Ectodermal cell (in vitro differentiated cells): ENCODE results near the gene MAPK12.
A peak's percentile ranks its signal among the peaks of the same experiment; 100 is the strongest.

Experiments
- H3K27ac ChIP-seq: 2 replicates; pipeline ENCODE4 v1.7.0; 2013; ENCODE audit warnings: mild to moderate bottlenecking, low read depth, low read length; ENCODE audit not compliant: insufficient read depth, poor library complexity, severe bottlenecking
- H3K27me3 ChIP-seq: 2 replicates; pipeline ENCODE4 v1.7.0; 2013; ENCODE audit warnings: mild to moderate bottlenecking, low read length; ENCODE audit not compliant: insufficient read depth, control insufficient read depth, poor library complexity, severe bottlenecking
- H3K36me3 ChIP-seq: one replicate; pipeline ENCODE4 v1.7.0; 2013; ENCODE audit warnings: low read length; ENCODE audit not compliant: control insufficient read depth, insufficient read depth
- H3K4me1 ChIP-seq: one replicate; pipeline ENCODE4 v1.7.0; 2013; ENCODE audit warnings: low read length; ENCODE audit not compliant: control insufficient read depth, insufficient read depth
- H3K4me3 ChIP-seq: 2 replicates; pipeline ENCODE4 v1.7.0; 2013; ENCODE audit warnings: low read depth, low read length, control low read depth; ENCODE audit not compliant: insufficient read depth
- H3K9me3 ChIP-seq: 2 replicates; pipeline ENCODE4 v1.7.0; 2013; ENCODE audit warnings: mild to moderate bottlenecking, low read length, moderate library complexity; ENCODE audit not compliant: control insufficient read depth
- WGBS, 2 experiments: methylation state at CpG; one replicate each; pipeline ENCODE4 v1.1.7; 2013; ENCODE audit warnings: missing lambda C conversion rate in 2 of 2; 5-methylcytosine and 5-hydroxymethylcytosine counted together

MAPK12 gene

GRCh38 chr22:50267591-50268390 is 6.3 kb upstream of the MAPK12 start:
- WGBS, 2 experiments = 45 to 51% methylated on average over 75 of the region's 75 CpGs
- Histone ChIP-seq H3K9me3 (no peaks in the 10 kb centered on the region), H3K27me3 (peaks cover 60% of the 10 kb centered on the region), H3K4me1 (peaks cover 32% of the 10 kb centered on the region), H3K4me3 (no peak overlapping the region), H3K36me3 (no peaks in the 10 kb centered on the region), H3K27ac (no peak overlapping the region)

GRCh38 chr22:50266994-50267393 is 5.5 kb upstream of the MAPK12 start:
- Histone ChIP-seq H3K4me1 (peaks cover 32% of the 10 kb centered on the region), H3K27me3 (peaks cover 65% of the 10 kb centered on the region), H3K4me3 (no peak overlapping the region), H3K36me3 (no peaks in the 10 kb centered on the region), H3K27ac (no peak overlapping the region), H3K9me3 (no peaks in the 10 kb centered on the region)
- 86% methylated on average over 37 of the region's 37 CpGs for WGBS, 2 experiments

GRCh38 chr22:50264946-50265669 is 3.6 kb upstream of the MAPK12 start:
- Histone ChIP-seq H3K4me1 (peaks cover 27% of the 10 kb centered on the region), H3K9me3 (no peaks in the 10 kb centered on the region), H3K4me3 (no peak overlapping the region), H3K27ac (no peak overlapping the region), H3K36me3 (no peaks in the 10 kb centered on the region), H3K27me3 (peaks cover 64% of the 10 kb centered on the region)
- WGBS, 2 experiments = 85 to 88% methylated on average over 15 of the region's 15 CpGs

- Histone ChIP-seq H3K9me3 (no peaks in the 10 kb centered on the region), H3K36me3 (no peaks in the 10 kb centered on the region), H3K4me1 (peaks cover 19% of the 10 kb centered on the region), H3K4me3 (no peak overlapping the region), H3K27me3 (peaks cover 58% of the 10 kb centered on the region), H3K27ac (no peak overlapping the region)
- 89 to 94% methylated on average over 15 of the region's 15 CpGs for whole genome bisulfite sequencing, 2 experiments
Observed at GRCh38 chr22:50264104-50264745, 2.7 kb upstream of the MAPK12 start.

GRCh38 chr22:50262973-50263617 is 1.6 kb upstream of the MAPK12 start:
- no peak overlapping the region for H3K27ac ChIP-seq
- peaks cover 46% of the 10 kb centered on the region for H3K27me3 ChIP-seq
- 80 to 81% methylated on average over 9 of the region's 9 CpGs for WGBS, 2 experiments
- H3K4me1 ChIP-seq = peaks cover 19% of the 10 kb centered on the region
- no peaks in the 10 kb centered on the region for H3K9me3 ChIP-seq
- no peaks in the 10 kb centered on the region for H3K36me3 ChIP-seq
- no peak overlapping the region for H3K4me3 ChIP-seq

GRCh38 chr22:50262460-50262911 is 1.0 kb upstream of the MAPK12 start:
- H3K4me3 ChIP-seq = no peak overlapping the region
- peaks cover 40% of the 10 kb centered on the region for H3K27me3 ChIP-seq
- 76 to 79% methylated on average over 7 of the region's 7 CpGs for whole genome bisulfite sequencing, 2 experiments
- no peak overlapping the region for H3K27ac ChIP-seq
- H3K36me3 ChIP-seq = no peaks in the 10 kb centered on the region
- H3K9me3 ChIP-seq = no peaks in the 10 kb centered on the region
- peaks cover 19% of the 10 kb centered on the region for H3K4me1 ChIP-seq

GRCh38 chr22:50260801-50261614 is 475 bp downstream of the MAPK12 start:
- Histone ChIP-seq H3K36me3 (no peaks in the 10 kb centered on the region), H3K27ac (no peak overlapping the region), H3K9me3 (no peaks in the 10 kb centered on the region), H3K27me3 (peaks cover 25% of the 10 kb centered on the region), H3K4me3 (peak overlapping the region; percentile 53), H3K4me1 (peaks cover 19% of the 10 kb centered on the region)
- WGBS, 2 experiments = 1% methylated on average over 92 of the region's 92 CpGs

GRCh38 chr22:50260434-50260800 is 1.1 kb downstream of the MAPK12 start:
- Histone ChIP-seq H3K9me3 (no peaks in the 10 kb centered on the region), H3K4me3 (peak overlapping the region; percentile 53), H3K27me3 (peaks cover 24% of the 10 kb centered on the region), H3K27ac (no peak overlapping the region), H3K4me1 (peaks cover 19% of the 10 kb centered on the region), H3K36me3 (no peaks in the 10 kb centered on the region)
- 35 to 37% methylated on average over 11 of the region's 11 CpGs for WGBS, 2 experiments

- Histone ChIP-seq H3K27ac (no peak overlapping the region), H3K27me3 (peaks cover 21% of the 10 kb centered on the region), H3K4me3 (no peak overlapping the region), H3K36me3 (no peaks in the 10 kb centered on the region), H3K9me3 (no peaks in the 10 kb centered on the region), H3K4me1 (peaks cover 19% of the 10 kb centered on the region)
- WGBS, 2 experiments = 85 to 88% methylated on average over 15 of the region's 15 CpGs
Observed at GRCh38 chr22:50259302-50259701, 2.2 kb downstream of the MAPK12 start.
